GM18870 (cell line): ENCODE data around the gene RNF6.
"Not testable (repeated sequence)": the region's sequence is repeated elsewhere in the genome, so short reads cannot be mapped to it uniquely, and the experiment has no call there.

Source experiments
- ATAC-seq: cut with Tn5 transposase; IDR thresholded peaks from one replicate; pipeline ENCODE4 v1.9.1; 2021; ENCODE audit warnings: moderate library complexity; ENCODE audit not compliant: unreplicated experiment

Gene RNF6

GRCh38 chr13:26221721-26222519 lies at the start of gene RNF6:
RNF6 (minus strand) TSS chr13:26222314; CDS start chr13:26219649, 2,665 bp downstream.
- ATAC-seq = peak; percentile 95

GRCh38 chr13:26270707-26271106 lies 48.6 kb upstream of the RNF6 start:
- ATAC-seq = no peak

GRCh38 chr13:26266311-26266710 lies 44.2 kb upstream of the RNF6 start:
- no peak for ATAC-seq

GRCh38 chr13:26262156-26262555 lies 40.0 kb upstream of the RNF6 start:
- no peak for ATAC-seq

- no peak for ATAC-seq
Observed at GRCh38 chr13:26259634-26260033, 37.5 kb upstream of the RNF6 start.

GRCh38 chr13:26257049-26257448 lies 34.9 kb upstream of the RNF6 start:
- no peak for ATAC-seq

- no peak for ATAC-seq
Observed at GRCh38 chr13:26255691-26256277, 33.7 kb upstream of the RNF6 start.

- no peak for ATAC-seq
Observed at GRCh38 chr13:26255115-26255514, 33.0 kb upstream of the RNF6 start.

GRCh38 chr13:26254583-26255111 lies 32.5 kb upstream of the RNF6 start:
- no peak for ATAC-seq

GRCh38 chr13:26253787-26254582 lies 31.9 kb upstream of the RNF6 start, which contains the start of gene CDK8:
CDK8 (plus strand) TSS chr13:26254129; CDS start chr13:26254642, 513 bp downstream.
- ATAC-seq = peak; percentile 86

- ATAC-seq = no peak
Observed at GRCh38 chr13:26253262-26253786, 31.2 kb upstream of the RNF6 start.

GRCh38 chr13:26252006-26252405 lies 29.9 kb upstream of the RNF6 start:
- not testable (repeated sequence) for ATAC-seq

GRCh38 chr13:26249551-26249950 lies 27.4 kb upstream of the RNF6 start:
- no peak for ATAC-seq

- no peak for ATAC-seq
Observed at GRCh38 chr13:26247608-26248007, 25.5 kb upstream of the RNF6 start.

- no peak for ATAC-seq
Observed at GRCh38 chr13:26247011-26247410, 24.9 kb upstream of the RNF6 start.

- no peak for ATAC-seq
Observed at GRCh38 chr13:26246154-26246553, 24.0 kb upstream of the RNF6 start.

GRCh38 chr13:26236296-26236695 lies 14.2 kb upstream of the RNF6 start:
- no peak for ATAC-seq

- ATAC-seq = no peak
Observed at GRCh38 chr13:26230703-26231102, 8.6 kb upstream of the RNF6 start.

GRCh38 chr13:26229080-26229615 lies 7.0 kb upstream of the RNF6 start:
- ATAC-seq = no peak

- no peak for ATAC-seq
Observed at GRCh38 chr13:26228096-26228495, 6.0 kb upstream of the RNF6 start.
